HG03066 (cell line): ENCODE data around the gene EHD2.
"Not testable (repeated sequence)": the region's sequence is repeated elsewhere in the genome, so short reads cannot be mapped to it uniquely, and the experiment has no call there.

Experiments
- ATAC-seq: cut with Tn5 transposase; IDR thresholded peaks from one replicate; pipeline ENCODE4 v1.9.1; 2021; ENCODE audit warnings: low read depth; ENCODE audit not compliant: unreplicated experiment

EHD2 gene

DNA sequence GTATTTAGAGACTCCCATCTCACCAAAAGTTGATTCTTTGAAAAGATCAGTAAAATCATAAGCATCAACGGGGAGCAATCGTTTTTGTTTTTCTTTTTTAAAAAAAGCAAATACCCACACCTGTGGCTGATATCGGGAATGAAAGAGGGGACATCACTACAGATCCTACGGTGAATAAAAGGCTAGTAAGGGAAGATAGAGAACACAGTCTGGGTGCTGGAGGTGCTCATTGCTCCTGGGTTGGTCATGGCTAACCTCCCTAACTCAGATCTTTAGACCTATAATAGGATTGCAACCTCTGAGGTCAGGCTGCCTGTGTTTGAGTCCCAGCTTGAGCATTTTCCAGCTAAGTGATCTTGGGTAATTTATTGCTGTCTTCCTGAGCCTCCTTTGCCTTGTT is 1.1 kb downstream of the EHD2 start:
- no peak for ATAC-seq

DNA sequence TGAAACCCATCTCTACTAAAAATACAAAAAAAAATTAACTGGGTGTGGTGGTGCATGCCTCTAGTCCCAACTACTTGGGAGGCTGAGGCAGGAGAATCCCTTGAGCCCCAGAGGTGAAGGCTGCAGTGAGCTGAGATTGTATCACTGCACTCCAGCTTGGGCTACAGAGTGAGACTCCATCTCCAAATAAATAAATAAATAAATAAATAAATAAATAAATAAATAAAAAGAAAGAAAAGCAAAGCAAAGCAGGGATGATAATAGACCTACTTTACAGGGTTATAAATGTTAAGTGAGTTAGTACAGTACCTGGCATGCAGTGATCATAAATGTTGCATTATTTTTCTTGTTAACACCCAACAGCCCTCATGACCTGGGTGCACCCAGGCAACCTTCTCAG is 1.6 kb downstream of the EHD2 start:
- ATAC-seq = not testable (repeated sequence)

DNA sequence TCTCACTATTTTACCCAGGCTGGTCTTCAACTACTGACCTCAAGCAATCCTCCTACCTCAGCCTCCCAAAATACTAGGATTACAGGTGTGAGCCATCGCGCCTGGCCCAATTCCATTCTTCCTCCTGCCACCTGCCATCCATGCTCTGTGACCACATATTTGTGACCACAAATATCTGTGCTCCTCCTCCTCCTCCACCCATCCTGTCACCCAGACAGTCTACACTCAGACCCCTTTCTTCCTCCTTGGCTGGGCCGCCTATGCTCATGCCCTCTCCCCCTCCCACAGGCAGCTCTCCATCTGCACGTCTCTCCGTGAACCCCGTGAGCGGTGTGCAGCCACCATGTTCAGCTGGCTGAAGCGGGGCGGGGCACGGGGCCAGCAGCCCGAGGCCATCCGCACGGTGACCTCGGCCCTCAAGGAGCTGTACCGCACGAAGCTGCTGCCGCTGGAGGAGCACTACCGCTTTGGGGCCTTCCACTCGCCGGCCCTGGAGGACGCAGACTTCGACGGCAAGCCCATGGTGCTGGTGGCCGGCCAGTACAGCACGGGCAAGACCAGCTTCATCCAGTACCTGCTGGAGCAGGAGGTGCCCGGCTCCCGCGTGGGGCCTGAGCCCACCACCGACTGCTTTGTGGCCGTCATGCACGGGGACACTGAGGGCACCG is 3.2 kb downstream of the EHD2 start:
- no peak for ATAC-seq

DNA sequence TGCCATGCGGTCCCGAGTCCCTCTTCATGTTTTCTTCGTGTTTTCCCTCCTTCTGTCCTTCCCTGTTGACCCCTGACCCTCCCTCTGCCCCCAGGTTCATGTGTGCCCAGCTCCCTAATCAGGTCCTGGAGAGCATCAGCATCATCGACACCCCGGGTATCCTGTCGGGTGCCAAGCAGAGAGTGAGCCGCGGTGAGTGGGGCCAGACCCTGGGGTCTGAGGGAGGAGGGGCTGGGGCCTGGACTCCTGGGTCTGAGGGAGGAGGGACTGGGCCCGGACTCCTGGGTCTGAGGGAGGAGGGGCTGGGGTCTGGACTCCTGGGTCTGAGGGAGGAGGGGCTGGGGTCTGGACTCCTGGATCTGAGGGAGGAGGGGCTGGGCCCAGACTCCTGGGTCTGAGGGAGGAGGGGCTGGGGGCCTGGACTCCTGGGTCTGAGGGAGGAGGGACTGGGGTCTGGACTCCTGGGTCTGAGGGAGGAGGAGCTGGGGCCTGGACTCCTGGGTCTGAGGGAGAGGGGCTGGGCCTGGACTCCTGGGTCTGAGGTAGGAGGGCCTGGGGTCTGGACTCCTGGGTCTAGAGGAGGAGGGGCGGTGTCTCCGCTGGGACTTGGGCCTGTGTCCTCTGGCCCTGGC is 5.3 kb downstream of the EHD2 start:
- not testable (repeated sequence) for ATAC-seq

DNA sequence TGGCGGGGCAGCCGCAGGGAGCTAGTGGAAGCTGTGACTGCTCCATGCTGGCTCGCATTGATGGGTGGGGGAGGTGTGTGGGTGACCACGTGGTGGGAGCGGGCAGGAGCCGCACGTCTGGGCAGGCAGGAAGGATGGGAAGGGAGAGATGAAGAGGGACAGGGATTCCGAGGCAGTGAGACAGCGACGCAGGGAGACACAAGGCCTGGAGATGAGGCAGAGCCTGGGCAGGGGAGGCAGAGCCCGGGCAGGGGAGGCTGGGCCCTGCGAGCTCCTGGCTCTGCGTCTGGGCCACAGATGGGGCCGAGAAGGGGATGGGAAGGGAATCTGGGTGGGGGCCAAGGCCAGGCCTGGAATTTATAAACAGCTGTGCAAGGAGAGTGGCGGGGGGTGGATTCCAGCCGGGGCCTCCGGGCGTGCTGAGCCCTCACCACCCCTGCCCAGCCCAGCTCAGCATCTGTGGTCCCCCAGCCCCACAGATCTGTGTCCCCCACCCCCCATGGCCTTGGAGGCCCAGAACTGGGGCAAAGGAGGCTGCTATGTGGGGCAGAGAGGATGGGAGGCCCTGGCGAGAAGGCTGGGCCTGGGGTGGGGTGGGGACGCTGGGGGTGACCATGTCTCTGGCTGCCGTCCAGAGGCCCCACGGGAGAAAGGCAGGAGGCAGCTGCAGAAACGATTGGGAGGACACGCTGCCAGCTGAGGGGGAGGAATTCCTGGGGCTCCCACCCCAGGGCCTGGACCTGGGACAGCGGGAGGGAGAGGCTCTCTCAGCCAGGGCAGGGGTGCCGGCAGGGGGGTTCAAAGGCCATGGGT is 6.0 kb downstream of the EHD2 start:
- no peak for ATAC-seq

DNA sequence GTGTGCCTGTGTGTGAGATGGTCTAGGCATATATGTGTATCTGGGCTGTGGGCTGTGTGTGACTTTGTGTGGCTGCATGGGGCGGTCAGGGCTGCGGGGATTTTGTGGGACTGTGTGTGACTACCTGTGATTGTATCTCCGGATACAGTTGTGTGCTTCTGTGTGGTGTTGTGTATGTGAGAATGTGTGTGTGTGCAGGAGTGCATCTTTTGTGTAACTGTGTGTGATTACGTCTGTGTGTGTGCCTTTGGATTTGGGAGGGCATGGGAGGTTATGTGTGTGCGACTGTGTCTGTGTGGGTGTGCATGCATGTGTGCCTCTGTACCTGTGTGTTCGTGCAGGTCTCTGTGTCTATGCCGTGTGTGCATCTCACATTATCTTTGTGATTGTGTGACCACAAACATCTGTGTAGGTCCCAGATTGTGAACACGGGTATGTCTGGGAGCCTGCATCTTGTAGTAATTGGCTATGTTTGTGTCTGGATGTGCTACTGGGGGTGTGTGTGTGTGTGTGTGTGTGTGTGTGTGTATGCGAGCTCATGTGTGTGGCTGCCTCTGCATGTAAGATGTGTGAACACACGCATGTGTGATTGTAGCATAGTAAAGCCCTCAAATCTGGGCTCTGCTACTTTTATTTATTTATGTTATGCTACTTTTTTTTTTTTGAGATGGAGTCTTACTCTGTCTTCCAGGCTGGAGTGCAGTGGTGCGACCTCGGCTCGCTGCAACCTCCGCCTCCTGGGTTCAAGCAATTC is 7.6 kb downstream of the EHD2 start:
- no peak for ATAC-seq

DNA sequence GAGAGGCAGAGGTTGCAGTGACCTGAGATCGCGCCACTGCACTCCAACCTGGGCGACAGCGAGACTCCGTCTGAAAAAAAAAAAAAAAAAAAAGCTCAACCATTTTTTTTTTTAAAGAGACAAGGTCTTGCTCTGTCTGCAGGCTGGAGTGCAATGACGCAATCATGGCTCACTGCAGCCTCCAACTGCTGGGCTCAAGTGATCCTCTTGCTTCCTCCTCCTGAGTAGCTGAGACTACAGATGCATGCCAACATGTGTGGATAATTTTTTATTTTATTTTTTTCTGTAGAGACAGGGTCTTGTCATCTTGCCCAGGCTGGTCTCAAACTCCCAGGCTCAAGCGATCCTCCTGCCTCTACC is 10.3 kb downstream of the EHD2 start:
- ATAC-seq = no peak

DNA sequence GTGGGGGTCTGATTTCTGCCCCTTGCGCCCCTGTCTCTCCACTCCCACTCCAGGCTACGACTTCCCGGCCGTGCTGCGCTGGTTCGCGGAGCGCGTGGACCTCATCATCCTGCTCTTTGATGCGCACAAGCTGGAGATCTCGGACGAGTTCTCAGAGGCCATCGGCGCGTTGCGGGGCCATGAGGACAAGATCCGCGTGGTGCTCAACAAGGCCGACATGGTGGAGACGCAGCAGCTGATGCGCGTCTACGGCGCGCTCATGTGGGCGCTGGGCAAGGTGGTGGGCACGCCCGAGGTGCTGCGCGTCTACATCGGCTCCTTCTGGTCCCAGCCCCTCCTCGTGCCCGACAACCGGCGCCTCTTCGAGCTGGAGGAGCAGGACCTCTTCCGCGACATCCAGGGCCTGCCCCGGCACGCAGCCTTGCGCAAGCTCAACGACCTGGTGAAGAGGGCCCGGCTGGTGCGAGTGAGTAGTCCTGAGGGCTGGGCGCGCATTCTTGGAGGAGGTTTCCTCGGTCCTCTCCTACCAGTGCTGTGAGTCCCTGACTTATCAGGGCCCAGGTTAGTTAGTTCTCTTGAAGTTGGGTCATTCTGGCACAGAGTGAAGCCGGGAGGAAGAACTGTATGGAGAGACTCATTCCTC is 12.7 kb downstream of the EHD2 start:
- ATAC-seq = no peak

DNA sequence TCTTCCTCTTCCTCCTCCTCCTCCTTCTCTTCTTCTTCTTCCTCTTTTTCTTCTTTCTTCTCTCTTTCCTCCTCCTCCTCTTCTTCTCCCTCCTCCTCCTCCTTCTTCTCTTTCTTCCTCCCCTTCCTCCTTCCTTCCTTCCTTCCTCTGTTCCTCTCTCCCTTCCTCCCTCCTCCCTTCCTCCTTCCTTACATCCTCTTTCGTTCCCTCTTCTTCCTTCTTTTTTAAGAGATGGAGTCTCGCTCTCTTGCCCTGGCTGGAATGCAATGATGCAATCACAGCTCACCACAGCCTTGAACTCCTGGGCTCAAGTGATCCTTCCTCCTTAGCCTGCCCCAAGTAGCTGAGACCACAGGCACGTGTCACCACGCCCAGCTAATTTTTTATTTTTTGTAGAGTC is 13.2 kb downstream of the EHD2 start:
- no peak for ATAC-seq

DNA sequence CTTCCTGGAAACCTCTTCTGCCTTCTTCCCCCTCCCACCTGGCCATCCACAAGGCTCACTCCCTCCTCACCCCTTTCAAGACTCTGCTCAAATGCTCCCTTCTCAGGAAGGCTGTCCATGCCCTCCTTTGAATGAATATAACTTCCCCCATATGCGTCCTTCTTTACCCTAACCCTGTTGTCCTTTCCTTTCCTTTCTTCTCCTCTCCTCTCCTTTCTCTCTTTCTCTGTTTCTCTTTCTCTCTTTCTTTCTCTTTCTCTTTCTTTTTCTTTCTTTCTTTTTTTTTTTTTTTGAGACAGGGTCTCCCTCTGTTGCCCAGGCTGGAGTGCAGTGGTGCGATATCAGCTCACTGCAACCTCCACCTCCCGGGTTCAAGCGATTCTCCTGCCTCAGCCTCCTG is 15.1 kb downstream of the EHD2 start:
- not testable (repeated sequence) for ATAC-seq

DNA sequence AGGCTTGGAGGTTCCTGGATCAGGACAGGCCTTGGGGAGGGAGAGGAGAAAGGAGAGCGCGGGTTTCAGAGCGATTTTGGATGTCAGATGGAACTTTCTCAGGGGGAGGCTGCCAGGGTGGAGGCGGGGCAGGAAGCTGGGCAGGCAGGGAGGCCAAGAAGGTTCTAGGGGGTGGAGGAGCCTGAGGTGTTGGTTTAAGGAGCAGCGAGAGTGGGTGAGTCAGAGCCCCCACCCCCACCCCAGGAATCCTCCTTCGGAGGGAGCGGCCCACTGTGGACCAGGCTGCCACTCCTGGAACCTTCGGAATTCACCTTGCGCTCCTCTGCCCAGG is 16.2 kb downstream of the EHD2 start:
- no peak for ATAC-seq

DNA sequence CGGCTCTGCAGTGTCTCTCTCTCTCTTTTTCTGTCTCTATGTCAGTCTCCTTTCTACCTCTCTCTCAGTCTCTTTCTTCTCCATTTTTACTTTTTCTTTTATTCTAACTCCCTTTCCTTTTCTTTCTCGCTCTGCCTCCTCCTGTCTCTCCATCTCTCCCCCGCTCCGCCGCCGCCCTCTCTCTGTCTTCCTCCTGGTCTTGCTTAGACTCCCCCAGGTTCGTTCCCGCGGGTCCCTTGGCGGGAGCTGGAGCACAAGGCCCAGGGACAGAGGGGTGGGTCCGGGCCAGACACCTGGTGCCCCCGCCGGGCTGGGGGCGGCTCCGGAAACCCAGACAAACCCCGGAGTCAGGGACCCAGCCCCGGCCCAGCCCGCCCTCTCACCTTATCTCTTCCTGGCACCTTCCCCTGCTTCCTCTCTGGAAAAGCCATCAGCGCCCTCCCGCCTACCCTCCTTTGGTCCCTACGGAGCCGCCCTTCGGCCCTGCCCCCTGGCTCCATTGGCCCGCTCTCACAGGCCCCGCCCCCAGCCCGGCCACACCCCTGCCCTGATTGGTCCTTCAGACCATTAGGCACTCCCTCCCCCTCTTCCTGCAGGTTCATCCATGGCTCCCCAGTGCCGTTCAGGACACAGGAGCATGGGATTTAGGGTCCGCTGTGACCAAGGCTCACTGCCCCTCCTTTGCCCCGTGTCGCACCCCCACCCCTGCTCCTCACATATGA is 16.7 kb downstream of the EHD2 start:
- ATAC-seq = no peak

DNA sequence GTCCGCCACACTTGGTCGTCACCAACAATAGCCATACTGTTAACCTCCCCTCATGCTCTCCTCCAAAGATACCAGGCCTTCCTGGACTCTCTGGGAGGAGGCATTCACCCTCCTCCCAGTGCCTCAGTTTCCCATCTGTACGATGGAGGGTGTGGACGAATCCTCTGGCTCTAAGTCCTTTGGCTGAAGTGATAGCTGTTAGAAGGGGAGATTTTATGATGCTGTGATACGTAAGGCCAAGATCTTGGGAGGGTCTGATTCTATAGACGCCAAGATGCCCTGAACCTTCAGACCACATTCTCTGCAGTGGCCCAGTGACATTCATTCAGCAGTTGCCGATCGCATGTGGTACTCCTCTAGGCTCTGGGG is 17.3 kb downstream of the EHD2 start:
- ATAC-seq = no peak

DNA sequence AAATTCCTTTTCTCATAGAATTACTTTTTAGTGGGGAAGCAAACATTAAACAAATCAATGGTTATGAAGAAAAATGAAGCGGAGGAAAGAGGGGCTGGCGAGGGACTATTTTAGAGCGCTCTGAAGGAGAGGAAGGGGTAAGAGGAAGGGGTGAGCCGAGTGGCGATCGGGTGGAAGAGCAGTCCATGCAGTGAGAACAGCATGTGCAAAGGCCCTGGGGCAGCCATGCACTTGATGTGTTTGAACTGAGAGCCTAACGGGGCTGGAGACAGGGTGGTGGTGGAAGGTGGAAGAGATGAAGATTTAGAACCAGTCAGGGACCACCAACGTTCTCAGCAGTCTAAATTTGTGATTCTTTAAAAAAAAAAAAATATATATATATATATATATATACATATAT is 17.7 kb downstream of the EHD2 start:
- no peak for ATAC-seq

DNA sequence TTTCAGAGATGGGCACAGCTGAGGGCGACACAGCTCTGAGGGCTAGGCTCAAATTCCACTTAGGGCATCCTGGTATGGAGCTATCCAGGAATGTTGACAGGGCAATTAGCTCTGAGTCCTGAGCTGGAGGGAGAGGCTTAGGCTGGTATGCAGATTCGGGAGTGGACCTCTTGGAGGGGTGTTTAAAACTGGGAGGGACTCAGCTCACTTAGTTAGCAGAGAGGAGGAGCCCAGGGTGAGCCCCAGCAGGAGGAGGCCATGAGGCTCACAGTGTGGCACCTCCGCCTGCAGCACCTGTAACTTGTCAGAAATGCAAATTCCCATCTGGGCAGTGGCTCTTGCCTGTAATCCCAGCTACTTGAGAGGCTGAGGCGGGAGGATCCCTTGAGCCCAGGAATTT is 21.9 kb downstream of the EHD2 start:
- no peak for ATAC-seq

DNA sequence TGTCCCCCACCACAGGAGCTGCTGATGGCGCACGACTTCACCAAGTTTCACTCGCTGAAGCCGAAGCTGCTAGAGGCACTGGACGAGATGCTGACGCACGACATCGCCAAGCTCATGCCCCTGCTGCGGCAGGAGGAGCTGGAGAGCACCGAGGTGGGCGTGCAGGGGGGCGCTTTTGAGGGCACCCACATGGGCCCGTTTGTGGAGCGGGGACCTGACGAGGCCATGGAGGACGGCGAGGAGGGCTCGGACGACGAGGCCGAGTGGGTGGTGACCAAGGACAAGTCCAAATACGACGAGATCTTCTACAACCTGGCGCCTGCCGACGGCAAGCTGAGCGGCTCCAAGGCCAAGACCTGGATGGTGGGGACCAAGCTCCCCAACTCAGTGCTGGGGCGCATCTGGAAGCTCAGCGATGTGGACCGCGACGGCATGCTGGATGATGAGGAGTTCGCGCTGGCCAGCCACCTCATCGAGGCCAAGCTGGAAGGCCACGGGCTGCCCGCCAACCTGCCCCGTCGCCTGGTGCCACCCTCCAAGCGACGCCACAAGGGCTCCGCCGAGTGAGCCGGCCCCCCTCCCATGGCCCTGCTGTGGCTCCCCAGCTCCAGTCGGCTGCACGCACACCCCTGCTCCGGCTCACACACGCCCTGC is 27.8 kb downstream of the EHD2 start:
- ATAC-seq = no peak

DNA sequence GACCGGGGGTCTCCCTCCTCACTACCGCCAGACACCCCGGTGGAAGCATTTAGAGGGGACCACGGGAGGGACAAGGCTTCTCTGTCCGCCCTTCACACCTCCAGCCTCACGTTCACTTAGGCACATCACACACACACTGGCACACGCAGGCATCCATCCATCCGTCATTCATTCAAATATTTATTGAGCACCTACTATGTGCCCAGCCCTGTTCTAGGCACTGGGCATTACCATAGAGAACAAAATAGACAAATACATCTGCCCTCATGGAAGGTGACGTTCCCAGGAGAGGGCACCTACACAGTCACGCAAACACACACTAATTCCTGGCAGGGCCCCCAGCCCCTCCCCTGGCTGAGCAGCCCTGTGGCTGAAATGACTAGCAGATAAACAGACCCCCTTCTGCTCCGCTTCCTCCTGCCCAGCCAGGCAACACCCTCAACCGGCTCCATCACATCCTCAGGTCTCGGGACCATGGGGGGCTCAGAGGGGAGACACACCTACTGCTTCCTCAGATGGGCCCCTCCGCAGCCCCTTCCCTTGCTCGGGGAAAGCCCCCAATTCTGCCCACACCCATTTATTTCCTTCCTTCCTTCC is 28.4 kb downstream of the EHD2 start:
- no peak for ATAC-seq

DNA sequence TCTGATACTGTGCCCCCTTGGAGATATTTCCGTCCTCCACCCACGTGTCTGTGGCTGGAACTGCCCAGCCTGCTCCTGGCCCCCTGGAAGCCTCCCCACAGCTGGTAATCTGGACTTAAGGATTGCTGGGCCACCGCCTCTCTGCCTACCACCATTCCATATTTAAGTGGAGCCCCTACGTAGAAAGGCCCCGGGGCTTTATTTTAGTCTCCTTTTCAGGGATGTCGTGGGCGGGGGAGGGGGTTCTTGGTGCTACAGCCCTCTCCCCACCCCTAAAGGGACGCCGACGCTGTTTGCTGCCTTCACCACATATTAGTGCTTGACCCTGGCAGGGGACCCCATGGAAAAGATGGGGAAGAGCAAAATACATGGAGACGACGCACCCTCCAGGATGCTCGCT is 29.4 kb downstream of the EHD2 start:
- no peak for ATAC-seq
